Glutamatergic neuron (in vitro differentiated cells): ENCODE measurements around the gene HP1BP3. TPM values are rescaled to one million over a fixed set of nuclear protein-coding genes. Genes with fewer than 3 reads are reported as not detected.

Experiments
- DNase-seq: peaks from one replicate; pipeline ENCODE4 v3.0.0; 2022
- H3K27ac Mint-ChIP-seq: one replicate; pipeline ENCODE4 v1.8.0; 2020; ENCODE audit warnings: mild to moderate bottlenecking, mixed read lengths, inconsistent platforms; ENCODE audit not compliant: unreplicated experiment
- H3K27me3 Mint-ChIP-seq: one replicate; pipeline ENCODE4 v1.8.0; 2020; ENCODE audit warnings: mild to moderate bottlenecking, moderate library complexity, mixed read lengths, inconsistent platforms; ENCODE audit not compliant: unreplicated experiment
- H3K36me3 Mint-ChIP-seq: one replicate; pipeline ENCODE4 v1.8.0; 2020; ENCODE audit warnings: mild to moderate bottlenecking, mixed read lengths, inconsistent platforms; ENCODE audit not compliant: unreplicated experiment
- H3K4me1 Mint-ChIP-seq: one replicate; pipeline ENCODE4 v1.8.0; 2020; ENCODE audit warnings: mild to moderate bottlenecking, low read depth, mixed read lengths, inconsistent platforms; ENCODE audit not compliant: unreplicated experiment
- H3K4me3 Mint-ChIP-seq: one replicate; pipeline ENCODE4 v1.8.0; 2020; ENCODE audit warnings: mild to moderate bottlenecking, mixed read lengths, inconsistent platforms; ENCODE audit not compliant: unreplicated experiment
- H3K9me3 Mint-ChIP-seq: one replicate; pipeline ENCODE4 v1.8.0; 2020; ENCODE audit warnings: mild to moderate bottlenecking, moderate library complexity, mixed read lengths, inconsistent platforms; ENCODE audit not compliant: unreplicated experiment
- CTCF ChIP-seq: fragments of 200-600 bp; sonication (generic); IDR thresholded peaks from one replicate; pipeline ENCODE4 v1.5.0; 2021; ENCODE audit not compliant: partially characterized antibody, unreplicated experiment
- total RNA-seq: library from RNA; stranded (reverse); fragmentation: NEBNext Ultra II Directional; extraction: Animal tissue kit (Norgen Biotek cat#: 25700); gene quantifications from one replicate; pipeline ENCODE4 v1.2.1, GENCODE V29; 2021; ENCODE audit not compliant: unreplicated experiment

HP1BP3 gene
- total RNA-seq, 1 donor from 2014 or later: 192 TPM

GRCh38 chr1:20819818-20820217 is 32.7 kb upstream of the HP1BP3 start:
- no peaks in the 10 kb centered on the region for H3K9me3 Mint-ChIP-seq
- DNase-seq: peak; percentile 29
- H3K4me1 Mint-ChIP-seq: peaks cover 7% of the 10 kb centered on the region
- TF ChIP-seq CTCF: no peak
- H3K36me3 Mint-ChIP-seq: peaks cover 4% of the 10 kb centered on the region
- no peak overlapping the region for H3K4me3 Mint-ChIP-seq
- H3K27ac Mint-ChIP-seq: peak overlapping the region; percentile 49
- H3K27me3 Mint-ChIP-seq: peaks cover 6% of the 10 kb centered on the region

GRCh38 chr1:20814534-20814871 is 27.4 kb upstream of the HP1BP3 start:
- H3K4me1 Mint-ChIP-seq: peaks cover 1% of the 10 kb centered on the region
- no peaks in the 10 kb centered on the region for H3K9me3 Mint-ChIP-seq
- H3K27me3 Mint-ChIP-seq: no peaks in the 10 kb centered on the region
- H3K4me3 Mint-ChIP-seq: no peak overlapping the region
- no peak for DNase-seq
- TF ChIP-seq CTCF: no peak
- H3K27ac Mint-ChIP-seq: no peak overlapping the region
- H3K36me3 Mint-ChIP-seq: no peaks in the 10 kb centered on the region

GRCh38 chr1:20811916-20812315 is 24.8 kb upstream of the HP1BP3 start:
- Mint-ChIP-seq H3K4me1 (no peaks in the 10 kb centered on the region), H3K4me3 (no peak overlapping the region), H3K27me3 (no peaks in the 10 kb centered on the region), H3K27ac (no peak overlapping the region), H3K9me3 (no peaks in the 10 kb centered on the region), H3K36me3 (no peaks in the 10 kb centered on the region)
- DNase-seq: no peak
- no peak for TF ChIP-seq CTCF

- H3K36me3 Mint-ChIP-seq: no peaks in the 10 kb centered on the region
- H3K9me3 Mint-ChIP-seq: peaks cover under 1% of the 10 kb centered on the region
- no peak for TF ChIP-seq CTCF
- H3K27me3 Mint-ChIP-seq: peaks cover 3% of the 10 kb centered on the region
- DNase-seq: no peak
- H3K27ac Mint-ChIP-seq: no peak overlapping the region
- peaks cover under 1% of the 10 kb centered on the region for H3K4me1 Mint-ChIP-seq
- no peak overlapping the region for H3K4me3 Mint-ChIP-seq
Observed at GRCh38 chr1:20793236-20793635, 6.1 kb upstream of the HP1BP3 start.

- peaks cover 4% of the 10 kb centered on the region for H3K4me1 Mint-ChIP-seq
- no peak for DNase-seq
- peaks cover 5% of the 10 kb centered on the region for H3K9me3 Mint-ChIP-seq
- H3K4me3 Mint-ChIP-seq: no peak overlapping the region
- H3K27ac Mint-ChIP-seq: no peak overlapping the region
- peaks cover 7% of the 10 kb centered on the region for H3K27me3 Mint-ChIP-seq
- H3K36me3 Mint-ChIP-seq: no peaks in the 10 kb centered on the region
- TF ChIP-seq CTCF: no peak
Observed at GRCh38 chr1:20792196-20792595, 5.1 kb upstream of the HP1BP3 start.
